GM19035 (cell line): Measurements from ENCODE around the gene PCA3.

Experiments
- ATAC-seq: cut with Tn5 transposase; IDR thresholded peaks from one replicate; pipeline ENCODE4 v1.9.1; 2021; ENCODE audit not compliant: unreplicated experiment

Gene PCA3

DNA sequence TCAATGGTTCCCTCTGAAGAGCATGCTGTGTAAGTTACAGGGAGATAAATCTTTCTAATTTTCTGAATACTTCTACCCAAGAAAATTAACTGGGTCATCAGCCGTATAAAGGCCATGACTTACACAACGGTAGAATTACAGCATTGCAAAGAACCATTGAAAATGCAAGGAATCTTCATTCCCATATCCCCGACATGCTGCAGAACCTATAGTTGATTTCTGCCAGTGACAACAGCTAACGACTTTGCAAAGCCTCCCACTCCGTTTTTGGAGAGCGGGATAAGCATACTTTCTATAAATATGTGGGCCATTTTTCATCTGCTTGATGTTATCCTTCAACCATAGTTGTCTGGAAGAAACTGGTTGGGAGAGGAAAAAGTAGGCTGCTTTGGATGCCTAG is 56.2 kb downstream of the PCA3 start:
- no peak for ATAC-seq

DNA sequence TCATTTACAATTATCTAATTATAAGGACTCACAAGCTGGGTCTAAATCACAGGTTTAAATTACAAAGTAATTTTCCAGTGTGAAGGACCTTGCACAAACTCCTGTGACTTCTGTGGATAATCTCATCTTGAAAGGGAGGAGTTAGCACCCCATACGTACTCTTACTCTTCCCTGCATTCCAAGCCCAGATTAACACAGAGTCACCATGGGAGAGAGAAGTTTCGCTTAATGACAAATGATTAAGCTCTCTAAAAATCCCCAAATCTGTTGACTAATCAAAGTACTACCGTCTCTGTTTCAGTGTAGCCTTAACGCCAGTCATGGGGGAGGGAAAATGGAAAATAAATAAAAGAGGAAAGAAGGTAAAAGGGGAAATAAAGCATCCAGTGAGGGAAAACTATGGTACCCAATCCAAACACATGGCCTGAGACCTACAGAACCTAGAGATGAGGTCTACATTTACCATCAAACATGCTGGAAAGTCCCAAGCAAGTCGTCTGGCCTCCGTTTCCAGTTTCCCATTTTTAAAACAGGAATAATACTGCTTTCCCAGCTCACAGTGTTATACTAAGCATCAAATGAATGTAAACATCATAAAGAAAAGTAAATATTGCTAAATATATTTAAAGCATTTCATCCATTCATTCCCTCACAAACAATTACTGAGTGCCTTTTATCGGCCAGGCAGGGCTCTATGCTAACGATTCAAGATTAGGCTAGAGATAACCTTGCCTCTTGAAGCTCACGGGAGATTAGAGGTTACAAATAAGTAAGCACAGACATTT is 63.2 kb downstream of the PCA3 start:
- ATAC-seq = no peak

DNA sequence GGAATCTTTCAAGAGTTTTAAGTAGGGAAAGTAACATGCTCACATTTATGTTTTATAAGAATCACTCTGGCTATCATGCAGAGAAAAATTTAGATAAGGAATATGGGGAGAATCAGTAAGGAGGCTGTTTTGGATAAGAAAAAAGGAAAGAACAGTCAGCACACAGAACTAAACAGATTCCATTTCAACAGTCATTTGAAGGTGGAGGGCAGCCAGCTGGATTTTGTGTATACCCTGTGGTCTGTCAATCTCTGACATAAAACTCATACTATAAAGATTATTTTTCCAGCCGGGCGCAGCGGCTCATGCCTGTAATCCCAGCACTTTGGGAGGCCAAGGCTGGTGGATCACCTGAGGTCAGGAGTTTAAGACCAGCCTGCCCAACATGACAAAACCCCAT is 64.2 kb downstream of the PCA3 start:
- ATAC-seq = no peak

DNA sequence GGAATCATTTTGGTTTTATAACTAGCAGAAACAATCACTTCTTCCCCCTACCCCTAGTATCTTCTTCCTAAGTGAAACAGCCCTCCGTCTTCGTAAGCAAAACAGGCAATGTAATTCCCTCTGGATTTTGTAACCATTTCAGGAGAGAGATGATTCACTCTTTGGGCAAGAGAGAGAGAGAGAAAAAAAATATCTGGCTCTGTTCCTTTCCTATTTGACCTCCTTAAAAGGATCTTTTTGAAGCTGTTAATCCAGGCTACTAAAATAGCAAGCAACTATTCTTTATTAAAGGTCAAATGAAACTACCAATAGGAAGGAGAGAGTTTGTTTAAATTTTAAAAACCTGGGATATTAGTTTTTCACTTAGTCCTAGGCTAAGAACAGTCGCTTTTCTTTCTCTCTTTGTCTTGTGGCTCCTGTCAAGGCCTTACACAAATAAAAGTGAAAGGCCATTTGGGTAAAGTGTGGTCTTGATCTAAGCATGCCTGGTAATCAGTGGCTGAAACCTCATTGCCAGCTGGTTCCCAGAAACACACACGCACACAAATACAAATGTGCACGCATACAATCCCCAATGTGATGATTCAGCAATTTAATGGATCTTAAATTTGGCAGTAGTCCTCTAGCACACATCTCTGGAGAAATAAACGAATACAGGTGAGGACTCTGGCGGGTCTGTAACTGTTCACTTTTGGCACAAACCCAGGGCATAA is 71.5 kb downstream of the PCA3 start:
- ATAC-seq = no peak
